Rectal smooth muscle tissue (tissue), 1 donor: ENCODE measurements around the gene ABCB4.
A peak's percentile ranks its signal among the peaks of the same experiment; 100 is the strongest.

Source experiments
- H3K27ac ChIP-seq: one replicate; pipeline ENCODE4 v1.7.0; 2013; ENCODE audit warnings: low read depth, low read length, inconsistent platforms
- H3K27me3 ChIP-seq: one replicate; pipeline ENCODE4 v1.7.0; 2013; ENCODE audit warnings: low read length; ENCODE audit not compliant: control insufficient read depth, insufficient read depth
- H3K36me3 ChIP-seq: one replicate; pipeline ENCODE4 v1.7.0; 2013; ENCODE audit warnings: low read length; ENCODE audit not compliant: control insufficient read depth, insufficient read depth
- H3K4me1 ChIP-seq: one replicate; pipeline ENCODE4 v1.7.0; 2013; ENCODE audit warnings: low read length; ENCODE audit not compliant: control insufficient read depth, insufficient read depth
- H3K4me3 ChIP-seq: one replicate; pipeline ENCODE4 v1.7.0; 2013; ENCODE audit warnings: low read length
- H3K9ac ChIP-seq: one replicate; pipeline ENCODE4 v1.7.0; 2013; ENCODE audit warnings: low read length

The ABCB4 gene

GRCh38 chr7:87505122-87505521, 29.6 kb upstream of the ABCB4 start:
- H3K4me1 ChIP-seq: no peaks in the 10 kb centered on the region
- H3K27me3 ChIP-seq: no peaks in the 10 kb centered on the region
- H3K36me3 ChIP-seq: no peaks in the 10 kb centered on the region
- H3K4me3 ChIP-seq: no peak overlapping the region
- H3K9ac ChIP-seq: no peak overlapping the region
- H3K27ac ChIP-seq: no peak overlapping the region

GRCh38 chr7:87499494-87499893, 24.0 kb upstream of the ABCB4 start:
- no peaks in the 10 kb centered on the region for H3K4me1 ChIP-seq
- H3K4me3 ChIP-seq: no peak overlapping the region
- no peak overlapping the region for H3K27ac ChIP-seq
- H3K9ac ChIP-seq: no peak overlapping the region
- no peaks in the 10 kb centered on the region for H3K36me3 ChIP-seq
- H3K27me3 ChIP-seq: no peaks in the 10 kb centered on the region

GRCh38 chr7:87498893-87499292, 23.4 kb upstream of the ABCB4 start:
- no peak overlapping the region for H3K27ac ChIP-seq
- H3K27me3 ChIP-seq: no peaks in the 10 kb centered on the region
- H3K4me3 ChIP-seq: no peak overlapping the region
- no peaks in the 10 kb centered on the region for H3K36me3 ChIP-seq
- no peaks in the 10 kb centered on the region for H3K4me1 ChIP-seq
- no peak overlapping the region for H3K9ac ChIP-seq

- Histone ChIP-seq H3K4me3 (no peak overlapping the region), H3K27ac (no peak overlapping the region), H3K27me3 (no peaks in the 10 kb centered on the region), H3K9ac (no peak overlapping the region), H3K4me1 (no peaks in the 10 kb centered on the region), H3K36me3 (no peaks in the 10 kb centered on the region)
These were observed 22.0 kb upstream of the ABCB4 start for GRCh38 chr7:87497482-87497881.

- Histone ChIP-seq H3K36me3 (no peaks in the 10 kb centered on the region), H3K27me3 (no peaks in the 10 kb centered on the region), H3K4me1 (no peaks in the 10 kb centered on the region), H3K27ac (no peak overlapping the region), H3K4me3 (no peak overlapping the region), H3K9ac (no peak overlapping the region)
These were observed 19.9 kb upstream of the ABCB4 start for GRCh38 chr7:87495366-87495765.

GRCh38 chr7:87494454-87494853, 19.0 kb upstream of the ABCB4 start:
- Histone ChIP-seq H3K9ac (no peak overlapping the region), H3K27me3 (no peaks in the 10 kb centered on the region), H3K4me1 (no peaks in the 10 kb centered on the region), H3K4me3 (no peak overlapping the region), H3K36me3 (no peaks in the 10 kb centered on the region), H3K27ac (no peak overlapping the region)

GRCh38 chr7:87483131-87483530, 7.7 kb upstream of the ABCB4 start:
- Histone ChIP-seq H3K27me3 (no peaks in the 10 kb centered on the region), H3K36me3 (no peaks in the 10 kb centered on the region), H3K27ac (no peak overlapping the region), H3K4me1 (no peaks in the 10 kb centered on the region), H3K4me3 (no peak overlapping the region), H3K9ac (no peak overlapping the region)

GRCh38 chr7:87482115-87482514, 6.6 kb upstream of the ABCB4 start:
- no peaks in the 10 kb centered on the region for H3K36me3 ChIP-seq
- no peaks in the 10 kb centered on the region for H3K27me3 ChIP-seq
- no peaks in the 10 kb centered on the region for H3K4me1 ChIP-seq
- H3K27ac ChIP-seq: no peak overlapping the region
- no peak overlapping the region for H3K4me3 ChIP-seq
- no peak overlapping the region for H3K9ac ChIP-seq

GRCh38 chr7:87480386-87480785, 4.9 kb upstream of the ABCB4 start:
- no peak overlapping the region for H3K4me3 ChIP-seq
- no peak overlapping the region for H3K9ac ChIP-seq
- no peaks in the 10 kb centered on the region for H3K27me3 ChIP-seq
- H3K27ac ChIP-seq: no peak overlapping the region
- no peaks in the 10 kb centered on the region for H3K36me3 ChIP-seq
- no peaks in the 10 kb centered on the region for H3K4me1 ChIP-seq

GRCh38 chr7:87479951-87480350, 4.5 kb upstream of the ABCB4 start:
- Histone ChIP-seq H3K27me3 (no peaks in the 10 kb centered on the region), H3K27ac (no peak overlapping the region), H3K4me3 (no peak overlapping the region), H3K36me3 (no peaks in the 10 kb centered on the region), H3K4me1 (no peaks in the 10 kb centered on the region), H3K9ac (no peak overlapping the region)

GRCh38 chr7:87476179-87476557, 688 bp upstream of the ABCB4 start:
- Histone ChIP-seq H3K27ac (no peak overlapping the region), H3K9ac (no peak overlapping the region), H3K36me3 (no peaks in the 10 kb centered on the region), H3K4me3 (peak overlapping the region; percentile 57), H3K4me1 (no peaks in the 10 kb centered on the region), H3K27me3 (no peaks in the 10 kb centered on the region)

GRCh38 chr7:87474533-87475358, 734 bp downstream of the ABCB4 start:
- Histone ChIP-seq H3K36me3 (no peaks in the 10 kb centered on the region), H3K27ac (no peak overlapping the region), H3K4me3 (peak overlapping the region; percentile 58), H3K27me3 (no peaks in the 10 kb centered on the region), H3K9ac (peak overlapping the region; percentile 21), H3K4me1 (no peaks in the 10 kb centered on the region)

GRCh38 chr7:87473986-87474385, 1.5 kb downstream of the ABCB4 start:
- Histone ChIP-seq H3K9ac (no peak overlapping the region), H3K27ac (no peak overlapping the region), H3K36me3 (no peaks in the 10 kb centered on the region), H3K27me3 (no peaks in the 10 kb centered on the region), H3K4me1 (no peaks in the 10 kb centered on the region), H3K4me3 (peak overlapping the region; percentile 58)
